Neural progenitor cell (in vitro differentiated cells): Measurements from ENCODE around the gene FNIP2. TPM values are rescaled to one million over a fixed set of nuclear protein-coding genes. Genes with fewer than 3 reads are reported as not detected.

ENCODE experiments used
- DNase-seq: peaks from one replicate; pipeline ENCODE4 v3.0.0-alpha.2; 2016; ENCODE audit warnings: low spot score
- H2AFZ ChIP-seq: fragments of 200-600 bp; sonication (generic); replicated peaks from 2 replicates; pipeline ENCODE4 v1.6.1; 2016; ENCODE audit warnings: antibody characterized with exemption
- H3F3A ChIP-seq: fragments of 200-600 bp; sonication (generic); 2 replicates; pipeline ENCODE4 v1.6.1; 2016; ENCODE audit warnings: antibody characterized with exemption, low read depth
- H3K27ac ChIP-seq: fragments of 200-600 bp; sonication (generic); 2 replicates; pipeline ENCODE4 v1.5.1; 2016; ENCODE audit warnings: mild to moderate bottlenecking
- H3K27me3 ChIP-seq: fragments of 200-600 bp; sonication (generic); 2 replicates; pipeline ENCODE4 v1.6.1; 2016; ENCODE audit warnings: mild to moderate bottlenecking, moderate library complexity
- H3K36me3 ChIP-seq: fragments of 200-600 bp; sonication (generic); 2 replicates; pipeline ENCODE4 v1.5.1; 2016
- H3K4me1 ChIP-seq: fragments of 200-600 bp; sonication (generic); 2 replicates; pipeline ENCODE4 v1.6.1; 2016; ENCODE audit warnings: mixed run types
- H3K4me2 ChIP-seq: fragments of 200-600 bp; sonication (generic); 2 replicates; pipeline ENCODE4 v1.6.1; 2016
- H3K4me3 ChIP-seq: fragments of 200-600 bp; sonication (generic); 2 replicates; pipeline ENCODE4 v1.5.1; 2016
- H3K79me2 ChIP-seq: fragments of 200-600 bp; sonication (generic); 2 replicates; pipeline ENCODE4 v1.6.1; 2016; ENCODE audit warnings: low read depth
- H3K9ac ChIP-seq: fragments of 200-600 bp; sonication (generic); 2 replicates; pipeline ENCODE4 v1.6.1; 2016
- H3K9me3 ChIP-seq: fragments of 200-600 bp; sonication (generic); 2 replicates; pipeline ENCODE4 v1.5.1; 2016; ENCODE audit warnings: low read depth
- H4K20me1 ChIP-seq: fragments of 200-600 bp; sonication (generic); 2 replicates; pipeline ENCODE4 v1.6.1; 2016; ENCODE audit warnings: low read depth
- H3K27ac Mint-ChIP-seq: 3 replicates; pipeline ENCODE4 v1.8.0; 2021; ENCODE audit warnings: mixed read lengths
- H3K27me3 Mint-ChIP-seq: 2 replicates; pipeline ENCODE4 v1.8.0; 2022; ENCODE audit warnings: low read depth, mild to moderate bottlenecking, inconsistent platforms, moderate library complexity, mixed read lengths; ENCODE audit not compliant: insufficient read depth
- H3K36me3 Mint-ChIP-seq: 3 replicates; pipeline ENCODE4 v1.8.0; 2021; ENCODE audit warnings: mixed read lengths
- H3K4me1 Mint-ChIP-seq: 3 replicates; pipeline ENCODE4 v1.8.0; 2021; ENCODE audit warnings: mixed read lengths
- H3K4me3 Mint-ChIP-seq: 3 replicates; pipeline ENCODE4 v1.8.0; 2021; ENCODE audit warnings: mild to moderate bottlenecking, moderate library complexity, mixed read lengths
- H3K9me3 Mint-ChIP-seq: 3 replicates; pipeline ENCODE4 v1.8.0; 2020; ENCODE audit warnings: mixed read lengths
- EZH2 ChIP-seq: fragments of 200-600 bp; sonication (generic); IDR thresholded peaks from 2 replicates; pipeline ENCODE4 v1.6.1; 2017; ENCODE audit warnings: antibody characterized with exemption, mild to moderate bottlenecking, moderate library complexity
- EZH2phosphoT487 ChIP-seq: fragments of 200-600 bp; sonication (generic); IDR thresholded peaks from 2 replicates; pipeline ENCODE4 v1.6.1; 2017; ENCODE audit warnings: antibody characterized with exemption
- total RNA-seq: library from RNA; depleted of rRNA; stranded (reverse); fragments of >200 nt; gene quantifications from 2 replicates; pipeline ENCODE4 v1.2.3, GENCODE V29; 2015; ENCODE audit warnings: low replicate concordance
- TF ChIP-seq, protein P1 (sequence below): fragments of 200-600 bp; sonication (generic); IDR thresholded peaks from 2 replicates; pipeline ENCODE4 v1.5.1; 2017; ENCODE audit warnings: antibody characterized with exemption, mild to moderate bottlenecking

The FNIP2 gene
- total RNA-seq, 1 donor from 2014 or later, result 10.5 TPM

GRCh38 chr4:158835226-158836001 lies 66.6 kb downstream of the FNIP2 start:
- peaks cover 23% of the 10 kb centered on the region for H3K36me3 Mint-ChIP-seq
- Histone ChIP-seq H3K27me3 (no peaks in the 10 kb centered on the region), H2AFZ (no peak overlapping the region), H3K36me3 (no peaks in the 10 kb centered on the region), H3K27ac (no peak overlapping the region), H3K9me3 (no peaks in the 10 kb centered on the region), H3K4me1 (peaks cover 11% of the 10 kb centered on the region), H3K4me2 (no peak overlapping the region), H3F3A (no peaks in the 10 kb centered on the region), H4K20me1 (no peaks in the 10 kb centered on the region), H3K9ac (no peak overlapping the region), H3K79me2 (no peaks in the 10 kb centered on the region), H3K4me3 (no peak overlapping the region)
- peaks cover 8% of the 10 kb centered on the region for H3K4me1 Mint-ChIP-seq
- DNase-seq, result no peak
- H3K27me3 Mint-ChIP-seq, result no peaks in the 10 kb centered on the region
- no peaks in the 10 kb centered on the region for H3K9me3 Mint-ChIP-seq
- H3K4me3 Mint-ChIP-seq, result no peak overlapping the region
- TF ChIP-seq EZH2 (no peak), EZH2phosphoT487 (no peak)
- TF ChIP-seq, protein P1, sequence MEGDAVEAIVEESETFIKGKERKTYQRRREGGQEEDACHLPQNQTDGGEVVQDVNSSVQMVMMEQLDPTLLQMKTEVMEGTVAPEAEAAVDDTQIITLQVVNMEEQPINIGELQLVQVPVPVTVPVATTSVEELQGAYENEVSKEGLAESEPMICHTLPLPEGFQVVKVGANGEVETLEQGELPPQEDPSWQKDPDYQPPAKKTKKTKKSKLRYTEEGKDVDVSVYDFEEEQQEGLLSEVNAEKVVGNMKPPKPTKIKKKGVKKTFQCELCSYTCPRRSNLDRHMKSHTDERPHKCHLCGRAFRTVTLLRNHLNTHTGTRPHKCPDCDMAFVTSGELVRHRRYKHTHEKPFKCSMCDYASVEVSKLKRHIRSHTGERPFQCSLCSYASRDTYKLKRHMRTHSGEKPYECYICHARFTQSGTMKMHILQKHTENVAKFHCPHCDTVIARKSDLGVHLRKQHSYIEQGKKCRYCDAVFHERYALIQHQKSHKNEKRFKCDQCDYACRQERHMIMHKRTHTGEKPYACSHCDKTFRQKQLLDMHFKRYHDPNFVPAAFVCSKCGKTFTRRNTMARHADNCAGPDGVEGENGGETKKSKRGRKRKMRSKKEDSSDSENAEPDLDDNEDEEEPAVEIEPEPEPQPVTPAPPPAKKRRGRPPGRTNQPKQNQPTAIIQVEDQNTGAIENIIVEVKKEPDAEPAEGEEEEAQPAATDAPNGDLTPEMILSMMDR, result no peak
- H3K27ac Mint-ChIP-seq, result no peak overlapping the region

- Mint-ChIP-seq H3K4me3 (no peak overlapping the region), H3K27ac (no peak overlapping the region), H3K36me3 (peaks cover 21% of the 10 kb centered on the region), H3K9me3 (no peaks in the 10 kb centered on the region), H3K4me1 (peaks cover 8% of the 10 kb centered on the region), H3K27me3 (no peaks in the 10 kb centered on the region)
- Histone ChIP-seq H3K27me3 (no peaks in the 10 kb centered on the region), H3K79me2 (no peaks in the 10 kb centered on the region), H3F3A (no peaks in the 10 kb centered on the region), H3K9me3 (no peaks in the 10 kb centered on the region), H2AFZ (no peak overlapping the region), H3K9ac (no peak overlapping the region), H3K4me2 (no peak overlapping the region), H3K4me1 (peaks cover 11% of the 10 kb centered on the region), H3K36me3 (no peaks in the 10 kb centered on the region), H3K4me3 (no peak overlapping the region), H4K20me1 (no peaks in the 10 kb centered on the region), H3K27ac (no peak overlapping the region)
- DNase-seq, result peak; percentile 9
- TF ChIP-seq EZH2phosphoT487, result no peak
- TF ChIP-seq, protein P1, result no peak
- no peak for TF ChIP-seq EZH2
Measured at GRCh38 chr4:158836002-158836369, 67.2 kb downstream of the FNIP2 start.

DNA sequence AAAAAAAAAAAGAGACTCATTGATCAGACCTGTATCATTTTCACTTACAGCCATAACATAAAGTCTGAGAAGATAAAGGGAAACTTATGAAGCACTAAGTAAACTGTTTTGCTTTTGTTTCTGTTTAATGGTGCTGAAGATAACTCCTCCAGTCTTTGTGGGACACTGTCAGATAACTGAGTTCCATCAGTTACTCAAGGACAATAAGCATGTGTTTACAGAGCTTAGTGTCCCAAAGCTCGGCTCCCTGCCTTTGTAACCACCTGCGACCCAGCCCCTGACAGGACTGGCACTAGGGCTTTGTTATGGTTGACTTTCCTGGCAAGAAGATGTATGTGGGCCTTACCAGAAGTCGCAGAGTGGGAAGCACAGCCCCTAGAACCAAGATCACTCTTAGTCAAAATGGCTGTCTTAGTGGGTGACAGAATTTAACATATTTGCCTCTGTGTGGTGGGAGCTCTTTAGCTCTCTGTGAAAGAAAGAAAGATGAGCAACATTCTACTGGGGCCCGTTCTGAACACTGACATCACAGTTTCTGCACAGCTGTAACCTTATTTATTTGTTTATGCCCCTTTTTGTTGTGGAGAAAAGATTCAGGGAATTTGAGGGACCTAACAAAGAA lies 68.1 kb downstream of the FNIP2 start:
- peaks cover 21% of the 10 kb centered on the region for H3K36me3 Mint-ChIP-seq
- Histone ChIP-seq H3K27me3 (no peaks in the 10 kb centered on the region), H3K4me2 (peak overlapping the region; percentile 22), H3K36me3 (no peaks in the 10 kb centered on the region), H3F3A (no peaks in the 10 kb centered on the region), H2AFZ (no peak overlapping the region), H3K9me3 (no peaks in the 10 kb centered on the region), H3K79me2 (no peaks in the 10 kb centered on the region), H3K4me1 (peaks cover 11% of the 10 kb centered on the region), H3K4me3 (no peak overlapping the region), H4K20me1 (no peaks in the 10 kb centered on the region), H3K9ac (no peak overlapping the region), H3K27ac (no peak overlapping the region)
- H3K9me3 Mint-ChIP-seq, result no peaks in the 10 kb centered on the region
- no peak overlapping the region for H3K4me3 Mint-ChIP-seq
- H3K27me3 Mint-ChIP-seq, result no peaks in the 10 kb centered on the region
- peaks cover 8% of the 10 kb centered on the region for H3K4me1 Mint-ChIP-seq
- H3K27ac Mint-ChIP-seq, result no peak overlapping the region
- TF ChIP-seq, protein P1, result no peak
- TF ChIP-seq EZH2phosphoT487, result no peak
- TF ChIP-seq EZH2, result no peak
- peak; percentile 28 for DNase-seq
